Colonic mucosa (tissue), 4 donors: Measurements from ENCODE around the gene RGS12. TPM values are rescaled to one million over a fixed set of nuclear protein-coding genes. Genes with fewer than 3 reads are reported as not detected.
A peak's percentile ranks its signal among the peaks of the same experiment; 100 is the strongest.

Source experiments
- DNase-seq: peaks from one replicate; pipeline ENCODE4 v3.0.0-alpha.2; 2020
- H3K27ac ChIP-seq: fragments of 200-600 bp; one replicate; pipeline ENCODE4 v1.8.0; 2021
- H3K27me3 ChIP-seq: fragments of 200-600 bp; one replicate; pipeline ENCODE4 v1.8.0; 2021
- H3K36me3 ChIP-seq: fragments of 200-600 bp; one replicate; pipeline ENCODE4 v1.8.0; 2021
- H3K4me1 ChIP-seq: fragments of 200-600 bp; one replicate; pipeline ENCODE4 v1.8.0; 2021; ENCODE audit warnings: mild to moderate bottlenecking
- H3K4me3 ChIP-seq: fragments of 200-600 bp; one replicate; pipeline ENCODE4 v1.8.0; 2021
- H3K9ac ChIP-seq, 2 donors: one replicate each; pipeline ENCODE4 v1.7.0; 2013; ENCODE audit warnings: control low read depth in 2 of 2, low read depth in 2 of 2, low read length in 2 of 2
- H3K9me3 ChIP-seq: fragments of 200-600 bp; one replicate; pipeline ENCODE4 v1.8.0; 2021
- intact Hi-C: fragments of 100-400 bp; cut with DNase I; formaldehyde crosslinking; loops from one replicate; pipeline ENCODE4 v1.14.1; 2022
- total RNA-seq, 2 donors: library from RNA; stranded (reverse); fragmentation: NEBNext Ultra II Directional in 1 of 2; extraction: Animal tissue kit (Norgen Biotek cat#: 25700) in 1 of 2; gene quantifications; one replicate each; pipeline ENCODE4 v1.2.1, GENCODE V29; 2021
- TF ChIP-seq, protein P1 (sequence below): fragments of 200-600 bp; IDR thresholded peaks from one replicate; pipeline ENCODE4 v1.8.0; 2022; ENCODE audit warnings: antibody characterized with exemption, mild to moderate bottlenecking
- donor health status: healthy.
- donor health status: DM: no; HTN: no; CAD: no.
- donor health status: DM: no; HTN: no; CAD: no.

Gene RGS12
- total RNA-seq, 2 donors from 2014 or later, result 18.0 to 25.7 TPM

DNA sequence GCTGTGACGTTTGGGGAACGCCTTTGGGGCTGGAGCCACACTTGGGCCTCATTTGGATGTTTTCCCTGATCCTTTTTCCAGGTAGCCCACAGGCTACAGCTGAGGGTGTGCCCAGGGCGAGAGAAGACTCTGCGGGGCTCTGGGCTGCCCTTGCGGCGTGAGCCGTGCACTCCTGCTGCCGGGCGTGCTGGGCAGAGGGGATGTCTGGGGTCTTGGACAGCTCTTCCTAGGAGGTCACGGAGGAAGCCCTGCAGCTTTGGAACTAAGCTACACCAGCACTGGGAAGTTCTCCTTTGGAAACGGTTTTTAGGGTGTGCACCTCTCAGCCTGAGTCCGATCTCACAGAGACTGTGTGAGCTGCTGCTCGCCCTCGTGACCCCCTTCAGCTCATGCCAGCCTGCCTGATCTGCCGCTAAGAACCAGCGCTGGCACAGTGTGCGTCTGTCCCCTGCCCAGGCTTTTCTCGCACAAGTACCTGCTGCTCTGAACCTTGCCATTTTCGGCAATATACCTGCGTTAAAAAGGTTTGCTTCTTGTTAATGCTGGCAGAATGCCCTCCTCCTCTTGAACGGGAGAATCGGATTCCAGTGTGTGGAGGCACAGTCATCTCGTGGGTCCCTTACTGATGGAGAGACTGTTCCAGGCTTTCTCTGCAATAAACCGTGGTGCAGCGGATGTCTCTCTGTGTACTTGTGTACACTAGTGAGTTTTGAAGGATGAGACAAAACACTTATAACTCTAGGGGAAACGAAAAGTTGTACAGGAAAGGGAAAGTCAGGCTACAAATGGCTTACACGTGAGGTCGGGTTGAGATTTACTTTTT lies 29.6 kb upstream of the RGS12 start:
- Histone ChIP-seq H3K9me3 (no peaks in the 10 kb centered on the region), H3K27ac (no peak overlapping the region), H3K4me1 (no peaks in the 10 kb centered on the region), H3K36me3 (no peaks in the 10 kb centered on the region), H3K27me3 (no peaks in the 10 kb centered on the region), H3K9ac (no peak overlapping the region), H3K4me3 (no peak overlapping the region)
- TF ChIP-seq, protein P1, sequence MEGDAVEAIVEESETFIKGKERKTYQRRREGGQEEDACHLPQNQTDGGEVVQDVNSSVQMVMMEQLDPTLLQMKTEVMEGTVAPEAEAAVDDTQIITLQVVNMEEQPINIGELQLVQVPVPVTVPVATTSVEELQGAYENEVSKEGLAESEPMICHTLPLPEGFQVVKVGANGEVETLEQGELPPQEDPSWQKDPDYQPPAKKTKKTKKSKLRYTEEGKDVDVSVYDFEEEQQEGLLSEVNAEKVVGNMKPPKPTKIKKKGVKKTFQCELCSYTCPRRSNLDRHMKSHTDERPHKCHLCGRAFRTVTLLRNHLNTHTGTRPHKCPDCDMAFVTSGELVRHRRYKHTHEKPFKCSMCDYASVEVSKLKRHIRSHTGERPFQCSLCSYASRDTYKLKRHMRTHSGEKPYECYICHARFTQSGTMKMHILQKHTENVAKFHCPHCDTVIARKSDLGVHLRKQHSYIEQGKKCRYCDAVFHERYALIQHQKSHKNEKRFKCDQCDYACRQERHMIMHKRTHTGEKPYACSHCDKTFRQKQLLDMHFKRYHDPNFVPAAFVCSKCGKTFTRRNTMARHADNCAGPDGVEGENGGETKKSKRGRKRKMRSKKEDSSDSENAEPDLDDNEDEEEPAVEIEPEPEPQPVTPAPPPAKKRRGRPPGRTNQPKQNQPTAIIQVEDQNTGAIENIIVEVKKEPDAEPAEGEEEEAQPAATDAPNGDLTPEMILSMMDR, result no peak
- DNase-seq, result peak; percentile 10
- intact Hi-C loops, result no loop called here

DNA sequence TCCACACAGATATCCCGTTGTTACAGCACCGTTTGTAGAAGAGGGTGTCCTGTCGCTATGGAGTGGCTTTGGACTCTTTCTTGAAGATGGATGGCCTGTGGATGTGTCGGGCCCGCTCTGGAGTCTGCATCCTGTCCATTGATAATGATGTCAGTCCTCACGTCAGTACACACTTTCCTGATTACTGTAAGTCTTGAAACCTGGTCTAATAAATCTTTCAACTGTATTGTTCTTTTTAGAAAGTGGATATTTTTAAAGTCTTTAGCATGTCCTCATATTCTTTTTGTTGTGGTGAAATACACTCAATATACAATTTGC lies 29.0 kb upstream of the RGS12 start:
- intact Hi-C loops, result no loop called here
- Histone ChIP-seq H3K27me3 (no peaks in the 10 kb centered on the region), H3K4me3 (no peak overlapping the region), H3K9me3 (no peaks in the 10 kb centered on the region), H3K36me3 (no peaks in the 10 kb centered on the region), H3K4me1 (no peaks in the 10 kb centered on the region), H3K27ac (no peak overlapping the region), H3K9ac (no peak overlapping the region)
- TF ChIP-seq, protein P1, result no peak
- peak; percentile 2 for DNase-seq

DNA sequence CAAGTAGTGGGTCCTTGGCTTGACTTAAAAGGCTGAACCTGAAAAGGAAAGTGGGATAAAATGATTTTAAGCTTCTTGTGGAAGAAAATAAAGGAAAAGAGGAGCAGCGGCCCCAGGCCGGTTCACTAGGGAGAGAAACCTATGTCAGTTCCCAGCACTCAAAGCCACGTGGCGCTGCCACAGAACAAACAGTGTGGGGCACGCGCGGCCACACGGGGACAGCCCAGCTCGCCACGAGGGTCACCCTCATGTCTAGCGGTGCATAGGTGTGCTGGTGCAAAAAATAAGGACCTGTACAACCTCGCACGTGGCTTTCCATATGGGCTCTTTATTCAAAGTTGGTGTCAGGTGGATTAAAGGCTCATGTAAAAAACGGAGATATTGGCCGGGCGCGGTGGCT lies 26.7 kb upstream of the RGS12 start:
- H3K4me3 ChIP-seq, result no peak overlapping the region
- no peak for DNase-seq
- H3K4me1 ChIP-seq, result no peaks in the 10 kb centered on the region
- no peaks in the 10 kb centered on the region for H3K27me3 ChIP-seq
- no peak overlapping the region for H3K27ac ChIP-seq
- H3K36me3 ChIP-seq, result no peaks in the 10 kb centered on the region
- TF ChIP-seq, protein P1, result no peak
- intact Hi-C loops, result no loop called here
- no peaks in the 10 kb centered on the region for H3K9me3 ChIP-seq
- H3K9ac ChIP-seq, result no peak overlapping the region

DNA sequence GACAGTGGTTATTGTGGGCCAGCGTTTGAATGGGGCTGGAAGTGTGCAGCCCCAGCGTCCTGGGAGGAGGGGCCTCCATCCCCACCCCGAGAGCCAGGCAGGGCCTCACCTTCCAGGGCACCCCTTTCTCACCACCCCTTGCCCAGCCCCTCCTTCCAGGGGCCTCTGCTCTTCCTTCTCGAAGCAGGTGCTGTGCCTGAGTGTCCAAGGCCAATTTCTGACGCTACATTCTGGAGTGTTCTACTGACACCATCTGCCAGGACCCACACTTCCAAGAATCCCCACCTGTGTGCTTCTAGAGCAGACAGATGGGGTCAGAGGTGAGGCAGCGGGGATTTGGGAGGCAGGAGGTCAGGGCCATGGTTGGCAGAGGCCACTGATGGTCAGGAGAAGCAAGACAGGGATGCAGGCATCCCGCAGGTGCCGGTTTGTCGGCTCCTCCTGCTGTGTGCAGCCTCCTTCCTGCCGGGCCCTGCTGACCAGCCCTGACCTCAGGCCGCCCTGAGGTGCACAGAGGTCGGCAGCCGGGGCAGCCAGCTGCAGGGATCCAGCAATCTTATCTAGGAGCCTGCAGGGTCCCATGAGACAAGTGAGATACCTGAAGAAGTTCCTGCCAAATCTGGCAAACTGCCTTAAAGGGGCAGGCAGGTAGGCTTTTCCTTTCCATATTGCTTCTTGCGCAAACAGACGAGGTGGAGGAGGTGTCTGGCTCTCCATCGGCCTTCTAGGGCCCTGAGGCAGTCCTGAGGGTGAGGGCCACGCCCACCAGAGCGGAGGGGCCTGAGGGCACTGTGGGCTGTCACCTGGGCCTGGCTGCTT lies 25.0 kb upstream of the RGS12 start:
- Histone ChIP-seq H3K27me3 (no peaks in the 10 kb centered on the region), H3K36me3 (no peaks in the 10 kb centered on the region), H3K4me1 (no peaks in the 10 kb centered on the region), H3K27ac (no peak overlapping the region), H3K9me3 (no peaks in the 10 kb centered on the region), H3K4me3 (no peak overlapping the region), H3K9ac (no peak overlapping the region)
- intact Hi-C loops, result no loop called here
- TF ChIP-seq, protein P1, result no peak
- DNase-seq, result peak; percentile 6

DNA sequence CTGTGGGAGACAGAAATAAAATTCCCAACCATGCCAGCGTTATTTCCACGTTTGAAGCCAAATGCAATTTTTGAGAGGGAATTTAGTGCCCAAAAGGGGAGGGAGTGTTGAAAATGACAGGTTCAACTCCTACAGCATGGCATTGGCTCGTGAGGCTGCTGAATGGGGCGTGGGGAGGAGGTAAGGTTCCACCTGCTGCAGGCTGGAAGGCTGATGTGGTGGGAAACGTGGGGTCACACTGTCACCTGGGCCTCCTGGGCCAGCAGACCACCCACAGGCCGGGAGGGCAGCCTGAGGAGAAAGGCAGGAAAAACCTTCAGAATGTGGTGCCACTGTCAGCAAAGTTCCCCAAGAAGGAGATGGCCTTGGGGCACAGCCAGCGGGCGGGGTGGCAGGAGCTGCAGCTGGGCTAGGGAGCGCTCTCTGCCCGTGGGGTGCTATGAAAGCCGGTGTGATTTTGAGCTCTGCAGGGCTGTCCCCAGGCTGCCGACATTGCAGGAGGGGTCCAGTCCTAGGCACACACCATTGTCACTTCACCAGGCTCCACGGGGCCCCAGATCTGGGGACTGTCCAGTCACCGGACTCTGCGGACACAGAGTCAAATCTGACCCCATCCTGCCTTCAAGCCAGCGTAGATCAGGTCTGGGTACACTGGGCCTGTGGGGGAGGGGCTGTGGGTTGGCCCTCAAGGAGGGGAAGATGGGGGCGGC lies 24.3 kb upstream of the RGS12 start:
- H3K4me1 ChIP-seq, result no peaks in the 10 kb centered on the region
- no peaks in the 10 kb centered on the region for H3K9me3 ChIP-seq
- H3K27me3 ChIP-seq, result no peaks in the 10 kb centered on the region
- H3K36me3 ChIP-seq, result no peaks in the 10 kb centered on the region
- TF ChIP-seq, protein P1, result no peak
- intact Hi-C loops, result no loop called here
- no peak overlapping the region for H3K4me3 ChIP-seq
- peak; percentile 13 for DNase-seq
- no peak overlapping the region for H3K9ac ChIP-seq
- H3K27ac ChIP-seq, result no peak overlapping the region
